Measurements from ENCODE around the gene CACNA2D1.

CACNA2D1 gene

GRCh38 chr7:82397879-82398524 lies 45.6 kb downstream of the CACNA2D1 start:
- TF ChIP-seq, protein P1, sequence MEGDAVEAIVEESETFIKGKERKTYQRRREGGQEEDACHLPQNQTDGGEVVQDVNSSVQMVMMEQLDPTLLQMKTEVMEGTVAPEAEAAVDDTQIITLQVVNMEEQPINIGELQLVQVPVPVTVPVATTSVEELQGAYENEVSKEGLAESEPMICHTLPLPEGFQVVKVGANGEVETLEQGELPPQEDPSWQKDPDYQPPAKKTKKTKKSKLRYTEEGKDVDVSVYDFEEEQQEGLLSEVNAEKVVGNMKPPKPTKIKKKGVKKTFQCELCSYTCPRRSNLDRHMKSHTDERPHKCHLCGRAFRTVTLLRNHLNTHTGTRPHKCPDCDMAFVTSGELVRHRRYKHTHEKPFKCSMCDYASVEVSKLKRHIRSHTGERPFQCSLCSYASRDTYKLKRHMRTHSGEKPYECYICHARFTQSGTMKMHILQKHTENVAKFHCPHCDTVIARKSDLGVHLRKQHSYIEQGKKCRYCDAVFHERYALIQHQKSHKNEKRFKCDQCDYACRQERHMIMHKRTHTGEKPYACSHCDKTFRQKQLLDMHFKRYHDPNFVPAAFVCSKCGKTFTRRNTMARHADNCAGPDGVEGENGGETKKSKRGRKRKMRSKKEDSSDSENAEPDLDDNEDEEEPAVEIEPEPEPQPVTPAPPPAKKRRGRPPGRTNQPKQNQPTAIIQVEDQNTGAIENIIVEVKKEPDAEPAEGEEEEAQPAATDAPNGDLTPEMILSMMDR (IDR thresholded peaks at IDR 0.05): no peak

DNA sequence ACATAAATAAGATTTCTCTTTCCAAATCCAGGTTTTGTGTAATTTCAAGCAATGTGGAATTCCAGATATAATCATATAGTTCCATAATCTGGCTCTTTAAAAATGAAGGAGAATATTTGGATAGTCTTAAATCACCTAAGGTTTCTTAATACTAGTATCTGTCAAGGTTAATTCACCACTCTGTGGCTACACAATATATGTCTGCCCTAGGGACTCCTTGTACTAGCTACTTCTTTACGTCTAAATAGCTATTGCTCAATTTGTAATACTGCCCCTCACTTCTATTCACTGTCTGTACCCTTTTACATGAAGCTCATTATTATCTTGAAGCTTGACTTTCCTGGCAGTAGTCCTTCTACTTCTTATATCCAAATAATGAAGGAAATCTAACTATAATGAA lies 47.2 kb downstream of the CACNA2D1 start:
- TF ChIP-seq, protein P1 (IDR thresholded peaks at IDR 0.05): no peak

DNA sequence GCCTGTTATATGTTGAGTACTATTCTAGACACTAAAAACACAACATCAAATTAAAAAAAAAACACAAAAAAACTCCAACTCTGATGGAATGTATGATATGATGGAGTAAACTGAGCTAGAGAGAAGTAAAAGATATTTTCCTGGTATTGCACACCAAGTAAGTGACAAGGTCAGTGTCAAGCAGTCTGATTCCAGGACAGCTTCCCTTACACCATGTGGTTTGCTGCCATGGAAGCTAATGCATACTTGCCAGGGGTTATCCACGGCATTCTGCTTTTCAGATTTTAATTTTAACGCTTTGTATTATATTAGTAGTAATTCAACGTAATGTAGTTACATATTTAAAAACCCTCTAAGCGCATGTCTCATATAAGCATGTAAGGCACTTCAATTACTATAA lies 48.4 kb downstream of the CACNA2D1 start:
- TF ChIP-seq, protein P1 (IDR thresholded peaks at IDR 0.05): no peak

DNA sequence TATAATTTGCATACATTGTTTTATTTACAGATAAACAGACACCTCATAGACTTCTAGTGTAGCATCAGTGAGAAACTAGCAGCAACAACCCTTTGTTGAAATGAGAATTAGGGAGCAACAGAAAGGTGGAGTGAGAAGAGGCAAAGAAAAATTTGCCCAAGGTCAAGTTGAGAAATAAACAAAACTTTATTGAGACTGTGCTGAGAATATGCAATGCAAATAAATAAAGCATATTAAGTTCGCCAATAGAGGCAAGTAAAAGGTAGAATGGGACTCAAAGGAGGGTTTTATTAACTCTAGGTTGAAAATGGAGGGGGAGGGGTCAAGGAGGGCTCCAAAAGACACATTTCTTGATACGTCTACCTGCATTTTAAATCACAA lies 49.7 kb downstream of the CACNA2D1 start:
- TF ChIP-seq, protein P1 (IDR thresholded peaks at IDR 0.05): no peak

- TF ChIP-seq, protein P1 (IDR thresholded peaks at IDR 0.05): no peak
These were observed 50.3 kb downstream of the CACNA2D1 start for GRCh38 chr7:82393076-82393839.

GRCh38 chr7:82390936-82391335 lies 52.6 kb downstream of the CACNA2D1 start:
- TF ChIP-seq, protein P1 (IDR thresholded peaks at IDR 0.05): no peak

GRCh38 chr7:82389876-82390275 lies 53.7 kb downstream of the CACNA2D1 start:
- TF ChIP-seq, protein P1 (IDR thresholded peaks at IDR 0.05): no peak

Measured in LNCAP (cell line).